ENCODE results near the gene KRTAP4-4.
"Not testable (repeated sequence)": the region's sequence is repeated elsewhere in the genome, so short reads cannot be mapped to it uniquely, and the experiment has no call there.

The KRTAP4-4 gene

GRCh38 chr17:41160648-41161047, at the start of gene KRTAP4-4:
Gene KRTAP4-4, minus strand, starts transcription at chr17:41160748. Its CDS starts 57 bp downstream, at chr17:41160691.
- H3K27ac ChIP-seq (ENCODE audit: low read length): no peak within 1 kb of the TSS
- H3K9me3 ChIP-seq (ENCODE audit: control insufficient read depth in 1 of 2, low read length in 2 of 2): no peaks in the 10 kb centered on the region
- H3K4me1 ChIP-seq (ENCODE audit: control insufficient read depth in 1 of 2, insufficient read depth in 2 of 2, low read length in 2 of 2): no peaks in the 10 kb centered on the region
- no peaks in the 10 kb centered on the region for H3K27me3 ChIP-seq (ENCODE audit: low read depth, low read length)
- H3K4me3 ChIP-seq (ENCODE audit: low read depth in 1 of 2, low read length in 2 of 2): no peak within 1 kb of the TSS
- no peaks in the 10 kb centered on the region for H3K36me3 ChIP-seq (ENCODE audit: control insufficient read depth in 1 of 2, insufficient read depth in 2 of 2, low read length in 2 of 2)

GRCh38 chr17:41199421-41200078, 39.0 kb upstream of the KRTAP4-4 start:
- Histone ChIP-seq H3K27me3 (ENCODE audit: low read depth, low read length) (no peaks in the 10 kb centered on the region), H3K4me3 (ENCODE audit: low read depth in 1 of 2, low read length in 2 of 2) (no peak overlapping the region), H3K9me3 (ENCODE audit: control insufficient read depth in 1 of 2, low read length in 2 of 2) (no peaks in the 10 kb centered on the region), H3K27ac (ENCODE audit: low read length) (no peak overlapping the region), H3K4me1 (ENCODE audit: control insufficient read depth in 1 of 2, insufficient read depth in 2 of 2, low read length in 2 of 2) (no peaks in the 10 kb centered on the region), H3K36me3 (ENCODE audit: control insufficient read depth in 1 of 2, insufficient read depth in 2 of 2, low read length in 2 of 2) (no peaks in the 10 kb centered on the region)

GRCh38 chr17:41196068-41196467, 35.5 kb upstream of the KRTAP4-4 start:
- peaks cover 0 to 3% of the 10 kb centered on the region in 2 donors for H3K9me3 ChIP-seq (ENCODE audit: control insufficient read depth in 1 of 2, low read length in 2 of 2)
- H3K4me1 ChIP-seq (ENCODE audit: control insufficient read depth in 1 of 2, insufficient read depth in 2 of 2, low read length in 2 of 2): no peaks in the 10 kb centered on the region
- H3K27me3 ChIP-seq (ENCODE audit: low read depth, low read length): no peaks in the 10 kb centered on the region

GRCh38 chr17:41190328-41190727, 29.8 kb upstream of the KRTAP4-4 start:
- Histone ChIP-seq H3K4me3 (ENCODE audit: low read depth in 1 of 2, low read length in 2 of 2) (no peak overlapping the region), H3K27me3 (ENCODE audit: low read depth, low read length) (no peaks in the 10 kb centered on the region), H3K27ac (ENCODE audit: low read length) (no peak overlapping the region), H3K9me3 (ENCODE audit: control insufficient read depth in 1 of 2, low read length in 2 of 2) (peaks cover 0 to 3% of the 10 kb centered on the region in 2 donors), H3K4me1 (ENCODE audit: control insufficient read depth in 1 of 2, insufficient read depth in 2 of 2, low read length in 2 of 2) (no peaks in the 10 kb centered on the region), H3K36me3 (ENCODE audit: control insufficient read depth in 1 of 2, insufficient read depth in 2 of 2, low read length in 2 of 2) (no peaks in the 10 kb centered on the region)

More at GRCh38 chr17:41196068-41196467, 35.5 kb upstream of the KRTAP4-4 start:
- Histone ChIP-seq H3K36me3 (ENCODE audit: control insufficient read depth in 1 of 2, insufficient read depth in 2 of 2, low read length in 2 of 2) (no peaks in the 10 kb centered on the region), H3K27ac (ENCODE audit: low read length) (no peak overlapping the region), H3K4me3 (ENCODE audit: low read depth in 1 of 2, low read length in 2 of 2) (no peak overlapping the region)

GRCh38 chr17:41189837-41190318, 29.3 kb upstream of the KRTAP4-4 start, which contains the start of gene KRTAP9-1:
Gene KRTAP9-1, plus strand, starts transcription at chr17:41189887. Its CDS starts 0 bp downstream, at chr17:41189887.
- H3K9me3 ChIP-seq (ENCODE audit: control insufficient read depth in 1 of 2, low read length in 2 of 2); H3K36me3 ChIP-seq (ENCODE audit: control insufficient read depth in 1 of 2, insufficient read depth in 2 of 2, low read length in 2 of 2); H3K27ac ChIP-seq (ENCODE audit: low read length); H3K27me3 ChIP-seq (ENCODE audit: low read depth, low read length); H3K4me3 ChIP-seq (ENCODE audit: low read depth in 1 of 2, low read length in 2 of 2); H3K4me1 ChIP-seq (ENCODE audit: control insufficient read depth in 1 of 2, insufficient read depth in 2 of 2, low read length in 2 of 2): not testable (repeated sequence)

GRCh38 chr17:41186872-41187271, 26.3 kb upstream of the KRTAP4-4 start:
- H3K4me3 ChIP-seq (ENCODE audit: low read depth in 1 of 2, low read length in 2 of 2): no peak overlapping the region
- no peaks in the 10 kb centered on the region for H3K4me1 ChIP-seq (ENCODE audit: control insufficient read depth in 1 of 2, insufficient read depth in 2 of 2, low read length in 2 of 2)
- H3K9me3 ChIP-seq (ENCODE audit: control insufficient read depth in 1 of 2, low read length in 2 of 2): no peaks in the 10 kb centered on the region
- H3K27me3 ChIP-seq (ENCODE audit: low read depth, low read length): no peaks in the 10 kb centered on the region
- no peak overlapping the region for H3K27ac ChIP-seq (ENCODE audit: low read length)
- H3K36me3 ChIP-seq (ENCODE audit: control insufficient read depth in 1 of 2, insufficient read depth in 2 of 2, low read length in 2 of 2): no peaks in the 10 kb centered on the region

GRCh38 chr17:41185001-41185400, 24.5 kb upstream of the KRTAP4-4 start:
- Histone ChIP-seq H3K36me3 (ENCODE audit: control insufficient read depth in 1 of 2, insufficient read depth in 2 of 2, low read length in 2 of 2) (no peaks in the 10 kb centered on the region), H3K27me3 (ENCODE audit: low read depth, low read length) (no peaks in the 10 kb centered on the region), H3K4me1 (ENCODE audit: control insufficient read depth in 1 of 2, insufficient read depth in 2 of 2, low read length in 2 of 2) (no peaks in the 10 kb centered on the region)

GRCh38 chr17:41184480-41184961, 24.0 kb upstream of the KRTAP4-4 start, which contains the start of gene KRTAP4-1:
Gene KRTAP4-1, minus strand, starts transcription at chr17:41184911. Its CDS starts 57 bp downstream, at chr17:41184854.
- H3K9me3 ChIP-seq (ENCODE audit: control insufficient read depth in 1 of 2, low read length in 2 of 2): no peaks in the 10 kb centered on the region
- H3K27ac ChIP-seq (ENCODE audit: low read length): no peak within 1 kb of the TSS
- H3K4me3 ChIP-seq (ENCODE audit: low read depth in 1 of 2, low read length in 2 of 2): no peak within 1 kb of the TSS
- no peaks in the 10 kb centered on the region for H3K27me3 ChIP-seq (ENCODE audit: low read depth, low read length)
- H3K4me1 ChIP-seq (ENCODE audit: control insufficient read depth in 1 of 2, insufficient read depth in 2 of 2, low read length in 2 of 2): no peaks in the 10 kb centered on the region
- no peaks in the 10 kb centered on the region for H3K36me3 ChIP-seq (ENCODE audit: control insufficient read depth in 1 of 2, insufficient read depth in 2 of 2, low read length in 2 of 2)

More at GRCh38 chr17:41185001-41185400, 24.5 kb upstream of the KRTAP4-4 start:
- Histone ChIP-seq H3K4me3 (ENCODE audit: low read depth in 1 of 2, low read length in 2 of 2) (no peak overlapping the region), H3K27ac (ENCODE audit: low read length) (no peak overlapping the region), H3K9me3 (ENCODE audit: control insufficient read depth in 1 of 2, low read length in 2 of 2) (no peaks in the 10 kb centered on the region)

- no peak overlapping the region for H3K27ac ChIP-seq (ENCODE audit: low read length)
- H3K9me3 ChIP-seq (ENCODE audit: control insufficient read depth in 1 of 2, low read length in 2 of 2): no peaks in the 10 kb centered on the region
- no peaks in the 10 kb centered on the region for H3K27me3 ChIP-seq (ENCODE audit: low read depth, low read length)
- H3K36me3 ChIP-seq (ENCODE audit: control insufficient read depth in 1 of 2, insufficient read depth in 2 of 2, low read length in 2 of 2): no peaks in the 10 kb centered on the region
- no peaks in the 10 kb centered on the region for H3K4me1 ChIP-seq (ENCODE audit: control insufficient read depth in 1 of 2, insufficient read depth in 2 of 2, low read length in 2 of 2)
- no peak overlapping the region for H3K4me3 ChIP-seq (ENCODE audit: low read depth in 1 of 2, low read length in 2 of 2)
These were observed 18.5 kb upstream of the KRTAP4-4 start for GRCh38 chr17:41178843-41179616.

GRCh38 chr17:41178341-41178740, 17.8 kb upstream of the KRTAP4-4 start:
- no peak overlapping the region for H3K27ac ChIP-seq (ENCODE audit: low read length)

GRCh38 chr17:41177727-41178271, 17.3 kb upstream of the KRTAP4-4 start, which contains the start of gene KRTAP4-2:
Gene KRTAP4-2, minus strand, starts transcription at chr17:41178221. Its CDS starts 57 bp downstream, at chr17:41178164.
- no peak within 1 kb of the TSS for H3K4me3 ChIP-seq (ENCODE audit: low read depth in 1 of 2, low read length in 2 of 2)
- H3K9me3 ChIP-seq (ENCODE audit: control insufficient read depth in 1 of 2, low read length in 2 of 2): no peaks in the 10 kb centered on the region
- H3K27ac ChIP-seq (ENCODE audit: low read length): no peak within 1 kb of the TSS
- H3K4me1 ChIP-seq (ENCODE audit: control insufficient read depth in 1 of 2, insufficient read depth in 2 of 2, low read length in 2 of 2): no peaks in the 10 kb centered on the region
- no peaks in the 10 kb centered on the region for H3K27me3 ChIP-seq (ENCODE audit: low read depth, low read length)
- H3K36me3 ChIP-seq (ENCODE audit: control insufficient read depth in 1 of 2, insufficient read depth in 2 of 2, low read length in 2 of 2): no peaks in the 10 kb centered on the region

More at GRCh38 chr17:41178341-41178740, 17.8 kb upstream of the KRTAP4-4 start:
- Histone ChIP-seq H3K4me1 (ENCODE audit: control insufficient read depth in 1 of 2, insufficient read depth in 2 of 2, low read length in 2 of 2) (no peaks in the 10 kb centered on the region), H3K36me3 (ENCODE audit: control insufficient read depth in 1 of 2, insufficient read depth in 2 of 2, low read length in 2 of 2) (no peaks in the 10 kb centered on the region), H3K4me3 (ENCODE audit: low read depth in 1 of 2, low read length in 2 of 2) (no peak overlapping the region), H3K27me3 (ENCODE audit: low read depth, low read length) (no peaks in the 10 kb centered on the region), H3K9me3 (ENCODE audit: control insufficient read depth in 1 of 2, low read length in 2 of 2) (no peaks in the 10 kb centered on the region)
